Measurements from ENCODE around the gene FLVCR2. TPM values are rescaled to one million over a fixed set of nuclear protein-coding genes. Genes with fewer than 3 reads are reported as not detected.
"Not testable (repeated sequence)": the region's sequence is repeated elsewhere in the genome, so short reads cannot be mapped to it uniquely, and the experiment has no call there.

FLVCR2 gene
- total RNA-seq, 1 donor from 2014 or later, result 11.7 TPM

- ATAC-seq (ENCODE audit: low read depth), result no peak
- DNase-seq, result no peak
- H3K4me3 Mint-ChIP-seq, result no peak overlapping the region
- H3K9me3 Mint-ChIP-seq, result no peaks in the 10 kb centered on the region
- ChIA-PET CTCF (no interaction called here), POLR2A (no interaction called here)
- no peaks in the 10 kb centered on the region for H3K27me3 Mint-ChIP-seq
- H3K27ac Mint-ChIP-seq, result no peak overlapping the region
- peaks cover 56% of the 10 kb centered on the region for H3K36me3 Mint-ChIP-seq (ENCODE audit: low read depth)
- intact Hi-C loops (cut with micrococcal nuclease), result no loop called here
- H3K4me1 Mint-ChIP-seq, result no peaks in the 10 kb centered on the region
- no peak for TF ChIP-seq CTCF (IDR thresholded peaks at IDR 0.05)
Measured at GRCh38 chr14:75685910-75686309, 107.5 kb downstream of the FLVCR2 start.

GRCh38 chr14:75689012-75689411 is 110.6 kb downstream of the FLVCR2 start:
- ChIA-PET POLR2A (no interaction called here), CTCF (interaction anchor here (1.0 kb wide), 1 partner anchor 20 kb away, joined by 3 read pairs; no protein-coding TSS in a partner anchor)
- DNase-seq, result no peak
- H3K4me1 Mint-ChIP-seq, result no peaks in the 10 kb centered on the region
- no peak for ATAC-seq (ENCODE audit: low read depth)
- H3K9me3 Mint-ChIP-seq, result peaks cover under 1% of the 10 kb centered on the region
- H3K27ac Mint-ChIP-seq, result no peak overlapping the region
- no peaks in the 10 kb centered on the region for H3K27me3 Mint-ChIP-seq
- no peak overlapping the region for H3K4me3 Mint-ChIP-seq
- H3K36me3 Mint-ChIP-seq (ENCODE audit: low read depth), result peaks cover 59% of the 10 kb centered on the region
- TF ChIP-seq CTCF (IDR thresholded peaks at IDR 0.05), result no peak
- intact Hi-C loops (cut with micrococcal nuclease), result no loop called here

GRCh38 chr14:75690010-75690409 is 111.6 kb downstream of the FLVCR2 start:
- ChIA-PET CTCF (no interaction called here), POLR2A (no interaction called here)
- intact Hi-C loops (cut with micrococcal nuclease), result no loop called here
- peaks cover 62% of the 10 kb centered on the region for H3K36me3 Mint-ChIP-seq (ENCODE audit: low read depth)
- no peak overlapping the region for H3K27ac Mint-ChIP-seq
- no peaks in the 10 kb centered on the region for H3K4me1 Mint-ChIP-seq
- H3K27me3 Mint-ChIP-seq, result no peaks in the 10 kb centered on the region
- DNase-seq, result no peak
- H3K4me3 Mint-ChIP-seq, result no peak overlapping the region
- ATAC-seq (ENCODE audit: low read depth), result no peak
- H3K9me3 Mint-ChIP-seq, result peaks cover 6% of the 10 kb centered on the region
- TF ChIP-seq CTCF (IDR thresholded peaks at IDR 0.05), result no peak

- DNase-seq; H3K4me3 Mint-ChIP-seq; POLR2A ChIA-PET; H3K27me3 Mint-ChIP-seq; intact Hi-C loops (cut with micrococcal nuclease); H3K4me1 Mint-ChIP-seq; CTCF ChIA-PET; ATAC-seq (ENCODE audit: low read depth); H3K27ac Mint-ChIP-seq: not testable (repeated sequence)
- Mint-ChIP-seq H3K36me3 (ENCODE audit: low read depth) (peaks cover 66% of the 10 kb centered on the region), H3K9me3 (peaks cover 10% of the 10 kb centered on the region)
Measured at GRCh38 chr14:75695025-75695424, 116.6 kb downstream of the FLVCR2 start.

- no peak for TF ChIP-seq CTCF (IDR thresholded peaks at IDR 0.05)
- CTCF ChIA-PET, result interaction anchor here (2.3 kb wide), 1 partner anchor 12 kb away, joined by 10 read pairs; no protein-coding TSS in a partner anchor
- intact Hi-C loops (cut with micrococcal nuclease), result no loop called here
- DNase-seq (no peak), ATAC-seq (ENCODE audit: low read depth) (no peak)
- H3K4me3 Mint-ChIP-seq, result no peak overlapping the region
- H3K36me3 Mint-ChIP-seq (ENCODE audit: low read depth), result peaks cover 68% of the 10 kb centered on the region
- H3K9me3 Mint-ChIP-seq, result peaks cover 10% of the 10 kb centered on the region
- no peaks in the 10 kb centered on the region for H3K27me3 Mint-ChIP-seq
- peaks cover 7% of the 10 kb centered on the region for H3K4me1 Mint-ChIP-seq
- POLR2A ChIA-PET, result no interaction called here
- H3K27ac Mint-ChIP-seq, result no peak overlapping the region
Measured at GRCh38 chr14:75697386-75697785, 119.0 kb downstream of the FLVCR2 start.

Other genes with a start within 250 kb of the FLVCR2 start
- gene JDP2, start 150.6 kb upstream of the FLVCR2 start, total RNA-seq, result 21.2 and 21.8 TPM in 2 replicates
- gene BATF, start 56.2 kb upstream of the FLVCR2 start, total RNA-seq, result 160 and 171 TPM in 2 replicates
- 28.4 and 30.7 TPM in 2 replicates for gene ERG28, start 82.3 kb downstream of the FLVCR2 start, total RNA-seq
- 37.9 and 39.1 TPM in 2 replicates for gene TTLL5, start 82.6 kb downstream of the FLVCR2 start, total RNA-seq